DMS 273 treated with DMSO at 0.1 percent for 48 hours (cell line): ENCODE data around the gene DMC1.
"Not testable (repeated sequence)": the region's sequence is repeated elsewhere in the genome, so short reads cannot be mapped to it uniquely, and the experiment has no call there.

Experiments
- DNase-seq: peaks from one replicate; lab custom pipeline; 2025; lab: John Stamatoyannopoulos, UW

Gene DMC1

GRCh38 chr22:38501797-38502672, 67.9 kb downstream of the DMC1 start:
- no peak for DNase-seq

- no peak for DNase-seq
Measured at GRCh38 chr22:38497869-38498268, 72.1 kb downstream of the DMC1 start.

DNA sequence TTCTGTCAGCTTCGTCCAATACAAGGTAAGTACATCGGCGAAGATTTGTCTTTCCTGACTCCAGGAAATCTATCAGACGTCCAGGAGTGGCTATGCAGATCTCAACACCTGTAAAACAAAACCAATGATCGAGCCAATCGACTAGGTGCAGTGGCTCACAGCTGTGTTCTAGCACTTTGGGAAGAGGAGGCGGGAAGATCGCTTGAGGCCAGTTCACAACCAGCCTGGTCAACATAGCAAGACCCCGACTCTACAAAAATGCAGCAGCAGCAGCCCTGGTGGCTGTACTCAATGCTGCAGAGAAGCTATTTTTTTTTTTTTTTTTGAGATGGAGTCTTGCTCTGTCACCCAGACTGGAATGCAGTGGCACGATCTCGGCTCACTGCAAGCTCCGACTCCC, 75.0 kb downstream of the DMC1 start:
- no peak for DNase-seq

DNA sequence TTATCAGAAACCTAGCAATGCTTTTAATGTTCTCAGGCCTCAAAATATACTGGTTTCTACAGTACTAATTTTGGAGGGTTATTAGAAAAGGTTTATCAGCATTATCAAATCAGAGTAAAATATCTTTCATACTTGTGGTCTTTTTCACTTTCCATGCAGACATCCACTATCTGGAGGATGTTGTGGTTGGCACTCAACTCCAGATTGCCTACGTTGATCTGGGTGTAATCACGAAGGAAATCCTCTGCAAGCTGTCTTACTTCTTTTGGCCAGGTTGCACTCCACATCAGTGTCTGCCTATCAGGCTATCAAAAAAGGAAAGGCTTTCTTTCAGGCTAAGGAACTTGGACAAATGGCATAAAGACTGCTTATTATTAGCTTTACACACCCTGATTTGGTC, 75.5 kb downstream of the DMC1 start:
- DNase-seq: no peak

DNA sequence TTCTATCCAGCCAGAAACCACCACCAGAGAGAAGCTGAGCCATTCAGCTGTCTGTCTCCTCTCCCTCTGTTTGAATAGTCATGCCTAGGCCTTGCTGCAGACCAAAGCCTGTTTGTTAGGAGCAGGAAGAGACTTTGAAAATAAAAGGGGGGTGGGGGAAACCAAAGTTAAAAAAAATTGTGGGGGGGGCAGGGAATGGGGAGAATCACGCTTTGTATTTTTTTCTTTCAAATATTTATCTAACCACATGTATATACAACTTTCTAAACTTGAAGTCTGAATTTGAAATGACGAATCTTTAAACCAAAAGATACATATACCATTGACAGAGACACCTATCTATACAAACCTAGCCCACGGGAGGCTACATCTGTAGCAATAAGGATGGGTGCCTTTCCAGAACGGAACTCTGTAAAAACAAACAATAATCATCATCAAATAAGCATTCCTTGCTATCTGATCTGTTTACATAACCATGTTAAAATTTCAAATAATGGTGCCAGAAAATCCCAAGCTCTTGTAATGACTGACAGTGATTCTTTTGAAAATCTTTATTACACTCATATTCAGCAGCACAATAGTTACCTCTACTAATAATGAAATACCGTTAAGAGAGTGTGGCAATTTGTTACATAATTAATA, 78.2 kb downstream of the DMC1 start:
- DNase-seq: no peak

- no peak for DNase-seq
Measured at GRCh38 chr22:38490915-38491314, 79.1 kb downstream of the DMC1 start.

- DNase-seq: no peak
Measured at GRCh38 chr22:38490475-38490874, 79.5 kb downstream of the DMC1 start.

DNA sequence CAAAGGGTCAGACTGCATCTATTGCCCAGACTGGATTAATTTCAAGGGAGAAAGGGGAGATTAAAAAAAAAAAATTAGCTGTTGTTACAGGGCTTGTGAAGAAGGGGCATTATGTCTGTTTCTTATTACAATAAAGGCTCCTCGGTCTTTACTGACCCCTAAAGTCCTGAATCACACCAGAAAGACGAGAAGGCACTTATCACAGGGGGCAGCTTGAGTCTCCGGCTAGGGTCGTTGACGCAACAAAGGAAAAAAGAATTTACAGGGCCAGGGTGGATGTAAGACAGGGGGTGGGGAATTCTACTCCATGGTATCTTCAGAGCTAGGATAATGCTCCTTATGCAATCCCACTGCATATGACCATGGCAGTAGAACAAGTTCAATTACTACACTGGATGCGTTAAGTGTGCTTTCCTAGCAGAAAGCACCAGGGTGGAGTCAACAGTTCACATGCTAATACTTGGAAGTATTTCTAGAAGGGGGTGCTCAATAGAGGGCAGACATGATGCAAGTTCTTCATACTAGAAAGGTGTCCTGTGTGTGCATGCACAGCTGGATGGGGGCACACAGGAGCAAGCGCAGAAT, 80.3 kb downstream of the DMC1 start:
- DNase-seq: no peak

- DNase-seq: no peak
Measured at GRCh38 chr22:38489142-38489541, 80.8 kb downstream of the DMC1 start.

- no peak for DNase-seq
Measured at GRCh38 chr22:38487946-38488345, 82.0 kb downstream of the DMC1 start.

GRCh38 chr22:38485783-38486182, 84.2 kb downstream of the DMC1 start:
- no peak for DNase-seq

- DNase-seq: no peak
Measured at GRCh38 chr22:38484244-38484643, 85.7 kb downstream of the DMC1 start.

GRCh38 chr22:38482662-38483308, 87.2 kb downstream of the DMC1 start:
- DNase-seq: no peak

DNA sequence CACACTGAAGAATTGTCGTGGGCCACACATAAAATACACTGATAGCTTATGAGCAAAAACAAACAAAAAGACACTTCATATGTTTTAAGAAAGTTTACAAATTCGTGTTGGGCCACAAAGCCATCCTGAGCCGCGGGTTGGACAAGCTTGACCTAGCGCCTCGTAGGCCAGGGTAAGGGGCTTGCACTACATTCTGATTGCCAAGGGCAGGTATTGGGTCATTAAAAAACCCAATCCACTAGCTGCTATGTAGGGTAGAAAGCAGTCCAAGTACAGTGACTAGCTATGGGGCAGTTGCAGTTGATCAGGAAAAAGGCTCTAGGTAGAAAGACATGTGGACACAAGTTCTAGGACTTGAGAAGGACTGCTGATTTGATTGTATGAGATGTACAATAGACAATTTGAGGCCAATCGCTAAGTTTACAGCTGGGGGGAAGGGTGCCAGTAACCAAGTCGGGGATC, 88.1 kb downstream of the DMC1 start:
- DNase-seq: no peak

DNA sequence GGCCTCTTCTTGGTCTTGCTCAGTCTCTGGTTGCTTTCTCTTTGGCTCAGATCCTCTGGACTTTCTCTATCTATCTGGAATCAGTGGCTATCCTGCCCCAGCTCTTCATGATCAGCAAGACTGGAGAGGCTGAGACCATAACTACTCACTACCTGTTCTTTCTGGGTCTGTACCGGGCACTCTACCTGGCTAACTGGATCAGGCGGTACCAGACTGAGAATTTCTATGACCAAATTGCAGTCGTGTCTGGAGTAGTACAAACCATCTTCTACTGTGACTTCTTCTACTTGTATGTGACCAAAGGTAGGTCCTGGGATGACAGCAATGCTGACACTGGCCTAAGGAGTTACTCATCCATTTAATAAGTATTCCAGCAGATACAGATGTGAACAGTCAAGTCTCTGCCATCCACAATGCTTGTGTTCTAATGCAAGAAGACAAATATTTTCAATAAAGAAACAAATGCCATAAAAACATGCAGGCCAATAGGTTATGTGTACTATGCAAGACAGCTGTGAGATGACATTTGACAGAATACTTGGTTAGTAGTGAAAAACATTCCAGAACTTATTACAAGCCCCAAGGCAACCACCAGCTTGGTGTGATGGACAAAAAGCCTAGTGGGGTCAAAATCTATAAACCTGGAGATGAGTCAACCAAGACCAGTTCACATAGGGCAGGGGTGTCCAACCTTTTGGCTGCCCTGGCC, 88.7 kb downstream of the DMC1 start:
- no peak for DNase-seq

DNA sequence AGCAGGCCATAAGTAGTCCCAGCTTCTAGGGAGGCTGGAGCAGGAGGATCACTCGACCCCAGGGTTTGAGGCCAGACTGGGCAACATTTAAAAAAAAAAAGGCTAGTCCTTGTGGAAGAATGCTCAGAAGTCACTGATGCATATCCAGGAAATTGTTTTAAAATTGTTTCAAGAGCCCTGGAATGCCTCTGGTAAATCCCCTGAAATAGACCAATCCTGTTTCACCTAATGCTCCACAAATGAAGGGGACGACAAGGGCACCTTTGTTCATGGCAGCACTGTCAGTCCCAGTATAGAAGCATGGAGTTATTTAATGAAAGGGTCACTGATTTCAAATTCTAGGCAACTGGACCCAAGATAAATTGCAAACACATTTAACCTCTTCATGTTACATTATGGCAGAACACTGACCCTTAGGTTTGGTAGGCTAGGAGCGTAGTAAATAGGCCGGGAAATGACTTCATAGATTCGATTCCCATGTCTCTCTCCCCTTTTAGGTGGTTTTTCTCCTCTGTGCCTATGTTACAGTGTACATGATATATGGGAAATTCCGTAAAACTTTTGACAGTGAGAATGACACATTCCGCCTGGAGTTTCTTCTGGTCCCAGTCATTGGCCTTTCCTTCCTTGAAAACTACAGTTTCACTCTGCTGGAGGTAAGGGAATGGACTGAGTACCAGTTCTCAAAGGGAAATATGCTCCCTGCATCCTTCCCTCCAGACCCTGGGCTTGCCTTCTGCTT, 90.7 kb downstream of the DMC1 start:
- no peak for DNase-seq

DNA sequence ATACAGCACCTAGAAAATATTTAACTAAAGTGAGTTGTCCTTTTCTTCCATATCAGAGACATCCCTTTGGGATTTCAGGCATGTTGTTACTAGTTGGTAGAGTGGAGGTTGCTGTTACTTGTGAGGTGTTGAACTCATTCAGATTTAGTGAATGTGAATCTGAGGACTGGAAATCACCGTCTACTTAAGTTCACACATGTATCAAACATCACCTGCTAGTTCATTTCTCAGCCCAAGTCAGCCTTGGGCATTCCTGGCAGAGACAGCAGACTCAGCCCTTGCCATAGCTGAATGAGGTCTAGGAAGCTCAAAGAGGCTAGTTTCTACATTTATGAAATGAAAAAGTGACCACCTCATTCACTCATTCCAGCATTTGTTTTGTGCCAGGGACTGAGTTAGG, 92.4 kb downstream of the DMC1 start:
- DNase-seq: no peak

GRCh38 chr22:38474003-38474607, 95.9 kb downstream of the DMC1 start:
- no peak for DNase-seq

GRCh38 chr22:38471237-38471636, 98.7 kb downstream of the DMC1 start:
- no peak for DNase-seq

DNA sequence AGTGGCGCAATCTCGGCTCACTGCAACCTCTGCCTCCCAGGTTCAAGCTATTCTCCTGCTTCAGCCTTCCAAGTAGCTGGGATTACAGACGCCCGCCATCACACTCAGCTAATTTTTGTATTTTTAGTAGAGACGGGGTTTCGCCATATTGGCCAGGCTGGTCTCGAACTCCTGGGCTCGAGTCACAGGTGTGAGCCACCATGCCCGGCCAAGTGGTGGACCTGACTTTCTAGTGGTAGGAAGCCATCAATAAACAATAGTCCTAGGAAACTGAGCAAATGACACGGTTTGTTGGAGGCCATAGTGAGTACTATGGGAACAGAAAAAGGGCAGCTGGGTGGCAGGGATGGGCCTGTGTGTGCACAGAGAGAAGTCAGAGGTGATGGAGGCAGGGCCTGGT, 99.8 kb downstream of the DMC1 start:
- DNase-seq: not testable (repeated sequence)

- DNase-seq: no peak
Measured at GRCh38 chr22:38469306-38469781, 100.6 kb downstream of the DMC1 start.
